Hepatocyte (in vitro differentiated cells): Measurements from ENCODE around the gene DOCK1. TPM values are rescaled to one million over a fixed set of nuclear protein-coding genes. Genes with fewer than 3 reads are reported as not detected.

Experiments used
- DNase-seq: peaks from one replicate; pipeline ENCODE4 v3.0.0-alpha.2; 2016; ENCODE audit warnings: low spot score
- H2AFZ ChIP-seq: fragments of 200-600 bp; sonication (generic); 2 replicates; pipeline ENCODE4 v1.6.0; 2016; ENCODE audit warnings: antibody characterized with exemption, mild to moderate bottlenecking
- H3K27ac ChIP-seq: fragments of 200-600 bp; sonication (generic); 2 replicates; pipeline ENCODE4 v1.5.1; 2016; ENCODE audit warnings: mild to moderate bottlenecking
- H3K27me3 ChIP-seq: fragments of 200-600 bp; sonication (generic); 2 replicates; pipeline ENCODE4 v1.6.1; 2016
- H3K36me3 ChIP-seq: fragments of 200-600 bp; sonication (generic); replicated peaks from 2 replicates; pipeline ENCODE4 v1.5.1; 2016; ENCODE audit warnings: low read depth; ENCODE audit not compliant: insufficient read depth
- H3K4me1 ChIP-seq: fragments of 200-600 bp; sonication (generic); 2 replicates; pipeline ENCODE4 v1.5.1; 2016; ENCODE audit warnings: mild to moderate bottlenecking, moderate library complexity; ENCODE audit not compliant: insufficient read depth
- H3K4me2 ChIP-seq: fragments of 200-600 bp; sonication (generic); 2 replicates; pipeline ENCODE4 v1.6.0; 2016
- H3K4me3 ChIP-seq: fragments of 200-600 bp; sonication (generic); 2 replicates; pipeline ENCODE4 v1.5.1; 2016; ENCODE audit warnings: mild to moderate bottlenecking
- H3K79me2 ChIP-seq: fragments of 200-600 bp; sonication (generic); 2 replicates; pipeline ENCODE4 v1.6.0; 2017; ENCODE audit warnings: mild to moderate bottlenecking
- H3K9me2 ChIP-seq: fragments of 200-600 bp; sonication (generic); replicated peaks from 2 replicates; pipeline ENCODE4 v1.6.0; 2017; ENCODE audit warnings: mild to moderate bottlenecking; ENCODE audit not compliant: insufficient read depth
- H3K9me3 ChIP-seq: fragments of 200-600 bp; sonication (generic); 2 replicates; pipeline ENCODE4 v1.5.1; 2016; ENCODE audit warnings: low read depth, mild to moderate bottlenecking
- H4K20me1 ChIP-seq: fragments of 200-600 bp; sonication (generic); 2 replicates; pipeline ENCODE4 v1.6.0; 2016; ENCODE audit warnings: mild to moderate bottlenecking; ENCODE audit not compliant: insufficient read depth, poor library complexity, severe bottlenecking
- EZH2 ChIP-seq: fragments of 200-600 bp; sonication (generic); IDR thresholded peaks from 2 replicates; pipeline ENCODE4 v1.6.1; 2016; ENCODE audit warnings: antibody characterized with exemption, mild to moderate bottlenecking, borderline replicate concordance
- EZH2phosphoT487 ChIP-seq: fragments of 200-600 bp; sonication (generic); IDR thresholded peaks from one replicate; pipeline ENCODE4 v1.6.1; 2018; ENCODE audit warnings: antibody characterized with exemption, mild to moderate bottlenecking, low read depth, moderate library complexity; ENCODE audit not compliant: unreplicated experiment, severe bottlenecking
- WGBS: methylation state at CpG from one replicate; pipeline ENCODE4 v1.1.6; 2016; ENCODE audit warnings: low lambda C conversion rate; ENCODE audit errors: missing lambda C conversion rate; 5-methylcytosine and 5-hydroxymethylcytosine counted together
- polyA plus RNA-seq: library from polyadenylated mRNA; unstranded; fragments of >200 nt; fragmentation: Nextera tagmentation; extraction: Ambion mirVana; gene quantifications from 2 replicates; pipeline ENCODE4 v1.2.1, GENCODE V29; 2016
- total RNA-seq: library from RNA; depleted of rRNA; stranded (reverse); fragments of >200 nt; gene quantifications from 2 replicates; pipeline ENCODE4 v1.2.3, GENCODE V29; 2014
- TF ChIP-seq, protein P1 (sequence below): fragments of 200-600 bp; sonication (generic); IDR thresholded peaks from 2 replicates; pipeline ENCODE4 v1.5.1; 2016; ENCODE audit warnings: antibody characterized with exemption, mild to moderate bottlenecking; ENCODE audit not compliant: poor library complexity

The DOCK1 gene
- total and polyA plus RNA-seq, 2 experiments from 2014 or later, result 16.0 to 55.5 TPM

- Histone ChIP-seq H3K27ac (no peak overlapping the region), H3K9me3 (no peaks in the 10 kb centered on the region), H3K79me2 (peaks cover 73% of the 10 kb centered on the region)
Measured at GRCh38 chr10:126963354-126963753, 58.1 kb downstream of the DOCK1 start.

GRCh38 chr10:126964190-126964589 is 59.0 kb downstream of the DOCK1 start:
- no peaks in the 10 kb centered on the region for H3K9me3 ChIP-seq
- H3K4me1 ChIP-seq, result no peaks in the 10 kb centered on the region
- no peak for DNase-seq
- peaks cover 76% of the 10 kb centered on the region for H3K79me2 ChIP-seq
- TF ChIP-seq EZH2 (no peak), EZH2phosphoT487 (no peak)
- TF ChIP-seq, protein P1, sequence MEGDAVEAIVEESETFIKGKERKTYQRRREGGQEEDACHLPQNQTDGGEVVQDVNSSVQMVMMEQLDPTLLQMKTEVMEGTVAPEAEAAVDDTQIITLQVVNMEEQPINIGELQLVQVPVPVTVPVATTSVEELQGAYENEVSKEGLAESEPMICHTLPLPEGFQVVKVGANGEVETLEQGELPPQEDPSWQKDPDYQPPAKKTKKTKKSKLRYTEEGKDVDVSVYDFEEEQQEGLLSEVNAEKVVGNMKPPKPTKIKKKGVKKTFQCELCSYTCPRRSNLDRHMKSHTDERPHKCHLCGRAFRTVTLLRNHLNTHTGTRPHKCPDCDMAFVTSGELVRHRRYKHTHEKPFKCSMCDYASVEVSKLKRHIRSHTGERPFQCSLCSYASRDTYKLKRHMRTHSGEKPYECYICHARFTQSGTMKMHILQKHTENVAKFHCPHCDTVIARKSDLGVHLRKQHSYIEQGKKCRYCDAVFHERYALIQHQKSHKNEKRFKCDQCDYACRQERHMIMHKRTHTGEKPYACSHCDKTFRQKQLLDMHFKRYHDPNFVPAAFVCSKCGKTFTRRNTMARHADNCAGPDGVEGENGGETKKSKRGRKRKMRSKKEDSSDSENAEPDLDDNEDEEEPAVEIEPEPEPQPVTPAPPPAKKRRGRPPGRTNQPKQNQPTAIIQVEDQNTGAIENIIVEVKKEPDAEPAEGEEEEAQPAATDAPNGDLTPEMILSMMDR, result no peak
- H4K20me1 ChIP-seq, result peaks cover 12% of the 10 kb centered on the region
- 87% methylated on average over 7 of the region's 7 CpGs for WGBS
- no peaks in the 10 kb centered on the region for H3K9me2 ChIP-seq
- no peak overlapping the region for H3K4me2 ChIP-seq
- no peak overlapping the region for H3K4me3 ChIP-seq
- H3K27ac ChIP-seq, result no peak overlapping the region
- H3K27me3 ChIP-seq, result no peaks in the 10 kb centered on the region
- no peak overlapping the region for H2AFZ ChIP-seq
- no peaks in the 10 kb centered on the region for H3K36me3 ChIP-seq

More at GRCh38 chr10:126963354-126963753, 58.1 kb downstream of the DOCK1 start:
- no peaks in the 10 kb centered on the region for H3K27me3 ChIP-seq
- 100% methylated on average over 2 of the region's 4 CpGs for WGBS
- H3K36me3 ChIP-seq, result no peaks in the 10 kb centered on the region
- no peaks in the 10 kb centered on the region for H3K4me1 ChIP-seq
- H3K4me3 ChIP-seq, result no peak overlapping the region
- no peaks in the 10 kb centered on the region for H3K9me2 ChIP-seq
- H4K20me1 ChIP-seq, result peaks cover 7% of the 10 kb centered on the region
- H3K4me2 ChIP-seq, result no peak overlapping the region
- no peak overlapping the region for H2AFZ ChIP-seq
- TF ChIP-seq EZH2phosphoT487 (no peak), EZH2 (no peak)
- TF ChIP-seq, protein P1, result no peak
- DNase-seq, result no peak

- H4K20me1 ChIP-seq, result peaks cover 8% of the 10 kb centered on the region
- H3K79me2 ChIP-seq, result peaks cover 67% of the 10 kb centered on the region
Measured at GRCh38 chr10:126966938-126967337, 61.7 kb downstream of the DOCK1 start.

More at GRCh38 chr10:126966938-126967337, 61.7 kb downstream of the DOCK1 start:
- Histone ChIP-seq H3K27ac (no peak overlapping the region), H3K4me1 (no peaks in the 10 kb centered on the region), H3K36me3 (no peaks in the 10 kb centered on the region), H3K9me2 (no peaks in the 10 kb centered on the region), H3K4me3 (no peak overlapping the region), H3K9me3 (no peaks in the 10 kb centered on the region), H3K4me2 (no peak overlapping the region), H2AFZ (no peak overlapping the region), H3K27me3 (no peaks in the 10 kb centered on the region)
- WGBS, result 98% methylated on average over 5 of the region's 5 CpGs
- TF ChIP-seq EZH2, result no peak
- TF ChIP-seq, protein P1, result no peak
- no peak for TF ChIP-seq EZH2phosphoT487
- no peak for DNase-seq
